ENCODE data around the gene COL9A3.

Gene COL9A3

DNA sequence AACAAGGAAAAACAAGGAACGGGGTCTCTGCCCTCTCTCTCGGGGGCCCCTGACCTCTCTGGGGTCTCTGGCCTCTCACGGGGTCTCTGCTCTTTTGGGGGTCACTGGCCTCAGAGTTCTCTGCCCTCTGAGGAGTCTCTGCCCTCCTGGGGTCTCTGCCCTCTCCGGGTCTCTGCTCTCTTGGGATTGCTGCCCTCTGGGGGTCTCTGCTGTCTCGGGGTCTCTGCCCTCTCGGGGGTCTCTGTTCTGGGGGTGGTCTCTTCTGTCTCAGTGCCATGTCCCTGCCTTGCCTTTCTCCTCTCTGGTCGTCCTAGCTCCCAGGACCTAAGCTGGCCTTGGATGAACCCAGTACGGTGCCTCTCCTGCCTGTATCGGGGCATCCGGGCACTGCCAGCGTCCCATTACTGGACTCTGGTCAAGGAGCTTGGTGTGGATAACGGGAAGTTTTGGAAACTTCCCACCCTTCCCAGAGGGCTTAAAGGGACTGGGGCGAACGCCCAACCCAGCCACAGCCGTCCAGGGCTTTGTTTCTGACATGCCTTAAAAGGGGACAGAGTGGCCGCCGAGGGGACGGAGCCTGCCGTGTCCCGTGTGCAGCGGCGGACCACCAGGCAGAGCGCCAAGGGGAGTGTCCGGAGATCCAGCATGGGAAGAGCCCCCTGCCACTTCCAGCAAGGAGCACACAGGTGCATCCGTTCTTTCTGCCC lies 45.3 kb upstream of the COL9A3 start:
- no peak for DNase-seq (ENCODE audit: low read depth)
- H3K4me3 ChIP-seq (ENCODE audit: control insufficient read depth, low read depth, low read length), result no peak overlapping the region
- TF ChIP-seq, protein P1, sequence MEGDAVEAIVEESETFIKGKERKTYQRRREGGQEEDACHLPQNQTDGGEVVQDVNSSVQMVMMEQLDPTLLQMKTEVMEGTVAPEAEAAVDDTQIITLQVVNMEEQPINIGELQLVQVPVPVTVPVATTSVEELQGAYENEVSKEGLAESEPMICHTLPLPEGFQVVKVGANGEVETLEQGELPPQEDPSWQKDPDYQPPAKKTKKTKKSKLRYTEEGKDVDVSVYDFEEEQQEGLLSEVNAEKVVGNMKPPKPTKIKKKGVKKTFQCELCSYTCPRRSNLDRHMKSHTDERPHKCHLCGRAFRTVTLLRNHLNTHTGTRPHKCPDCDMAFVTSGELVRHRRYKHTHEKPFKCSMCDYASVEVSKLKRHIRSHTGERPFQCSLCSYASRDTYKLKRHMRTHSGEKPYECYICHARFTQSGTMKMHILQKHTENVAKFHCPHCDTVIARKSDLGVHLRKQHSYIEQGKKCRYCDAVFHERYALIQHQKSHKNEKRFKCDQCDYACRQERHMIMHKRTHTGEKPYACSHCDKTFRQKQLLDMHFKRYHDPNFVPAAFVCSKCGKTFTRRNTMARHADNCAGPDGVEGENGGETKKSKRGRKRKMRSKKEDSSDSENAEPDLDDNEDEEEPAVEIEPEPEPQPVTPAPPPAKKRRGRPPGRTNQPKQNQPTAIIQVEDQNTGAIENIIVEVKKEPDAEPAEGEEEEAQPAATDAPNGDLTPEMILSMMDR (conservative IDR thresholded peaks at IDR 0.05; ENCODE audit: control insufficient read depth, insufficient read depth, low read depth, low read length), result no peak

DNA sequence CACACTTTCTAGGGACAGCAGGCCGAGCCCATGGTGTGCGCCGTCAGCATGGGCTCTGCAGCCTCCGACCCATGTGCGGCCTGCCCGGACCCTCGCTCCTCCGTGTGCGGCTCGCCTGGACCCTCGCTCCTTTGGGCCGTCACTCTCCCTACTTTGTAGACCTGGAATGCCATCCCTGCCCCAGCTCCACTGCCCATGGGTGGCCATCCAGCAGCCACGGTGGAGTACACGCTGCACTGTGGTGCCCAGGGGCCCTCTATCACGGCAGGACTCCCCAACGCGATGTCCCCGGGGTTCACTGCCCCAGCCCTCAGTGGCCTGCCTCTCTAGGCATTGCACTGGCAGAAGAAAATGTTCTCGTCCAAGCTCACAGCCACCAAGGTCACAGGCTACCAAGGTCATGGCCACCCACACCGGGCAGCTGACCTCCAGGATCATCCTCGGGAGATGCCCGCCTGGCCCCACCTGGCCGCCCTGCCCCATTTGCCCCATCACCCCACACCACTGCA lies 44.7 kb upstream of the COL9A3 start:
- no peak overlapping the region for H3K4me3 ChIP-seq (ENCODE audit: control insufficient read depth, low read depth, low read length)
- no peak for DNase-seq (ENCODE audit: low read depth)
- TF ChIP-seq, protein P1 (conservative IDR thresholded peaks at IDR 0.05; ENCODE audit: control insufficient read depth, insufficient read depth, low read depth, low read length), result no peak

DNA sequence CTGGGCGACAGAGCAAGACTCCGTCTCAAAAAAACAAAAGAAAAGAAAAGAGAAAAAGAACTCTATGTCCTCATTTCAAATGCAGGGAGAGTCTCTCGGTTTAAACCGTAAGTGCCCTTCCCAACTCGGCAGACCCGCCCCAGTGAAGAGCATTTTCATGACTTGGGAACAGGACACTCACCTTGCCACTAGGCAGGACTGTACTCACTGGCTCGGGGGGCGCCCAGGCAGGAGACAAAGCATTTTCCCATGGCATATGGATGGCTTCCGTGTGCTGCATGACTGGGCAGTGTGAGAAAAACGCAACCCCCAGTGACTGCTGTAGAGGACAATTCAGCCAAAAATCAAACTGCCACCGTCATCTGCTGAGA lies 44.2 kb upstream of the COL9A3 start:
- TF ChIP-seq, protein P1 (conservative IDR thresholded peaks at IDR 0.05; ENCODE audit: control insufficient read depth, insufficient read depth, low read depth, low read length), result no peak
- no peak for DNase-seq (ENCODE audit: low read depth)
- H3K4me3 ChIP-seq (ENCODE audit: control insufficient read depth, low read depth, low read length), result no peak overlapping the region

DNA sequence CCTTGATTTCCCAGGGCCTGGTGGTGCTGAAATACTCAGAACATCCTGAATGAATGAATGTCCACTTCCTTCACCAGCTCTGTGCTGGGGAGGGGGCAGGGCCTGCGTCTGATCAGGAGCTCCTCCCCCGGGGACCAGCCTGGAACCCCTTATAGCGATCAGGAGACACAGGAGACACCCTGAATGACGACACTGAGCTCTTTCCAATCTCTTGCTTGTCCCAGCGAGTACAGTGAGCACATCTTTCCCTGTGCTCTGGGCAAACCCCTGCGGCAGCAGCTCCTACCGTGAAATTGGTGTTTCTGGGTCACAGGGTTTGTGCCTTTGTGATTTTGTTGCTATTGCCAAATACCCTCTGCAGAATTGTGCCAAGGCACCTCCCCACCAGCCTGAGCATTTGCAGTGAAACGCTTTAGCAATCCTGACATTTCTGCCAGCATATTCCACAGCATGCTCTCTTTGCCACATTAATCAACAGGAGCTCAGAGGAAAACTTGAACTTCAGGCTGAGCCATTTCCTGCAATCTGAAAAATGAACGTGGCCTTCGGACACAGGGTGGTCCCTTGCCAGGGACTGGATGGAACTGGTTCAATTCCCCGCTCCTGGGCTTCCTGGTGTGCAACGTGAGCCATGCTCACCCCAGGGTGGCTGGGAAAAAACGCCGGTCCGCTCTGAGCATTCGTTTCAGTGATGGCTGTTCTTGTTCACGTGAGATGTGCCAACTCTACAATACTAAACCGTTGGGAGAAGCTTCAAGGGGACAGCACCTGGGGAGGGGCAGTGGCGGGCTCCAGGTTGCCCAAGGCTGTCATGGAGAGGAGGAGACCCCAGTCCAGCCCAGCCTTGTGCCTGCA lies 43.6 kb upstream of the COL9A3 start:
- no peak for DNase-seq (ENCODE audit: low read depth)
- H3K4me3 ChIP-seq (ENCODE audit: control insufficient read depth, low read depth, low read length), result no peak overlapping the region
- TF ChIP-seq, protein P1 (conservative IDR thresholded peaks at IDR 0.05; ENCODE audit: control insufficient read depth, insufficient read depth, low read depth, low read length), result no peak

DNA sequence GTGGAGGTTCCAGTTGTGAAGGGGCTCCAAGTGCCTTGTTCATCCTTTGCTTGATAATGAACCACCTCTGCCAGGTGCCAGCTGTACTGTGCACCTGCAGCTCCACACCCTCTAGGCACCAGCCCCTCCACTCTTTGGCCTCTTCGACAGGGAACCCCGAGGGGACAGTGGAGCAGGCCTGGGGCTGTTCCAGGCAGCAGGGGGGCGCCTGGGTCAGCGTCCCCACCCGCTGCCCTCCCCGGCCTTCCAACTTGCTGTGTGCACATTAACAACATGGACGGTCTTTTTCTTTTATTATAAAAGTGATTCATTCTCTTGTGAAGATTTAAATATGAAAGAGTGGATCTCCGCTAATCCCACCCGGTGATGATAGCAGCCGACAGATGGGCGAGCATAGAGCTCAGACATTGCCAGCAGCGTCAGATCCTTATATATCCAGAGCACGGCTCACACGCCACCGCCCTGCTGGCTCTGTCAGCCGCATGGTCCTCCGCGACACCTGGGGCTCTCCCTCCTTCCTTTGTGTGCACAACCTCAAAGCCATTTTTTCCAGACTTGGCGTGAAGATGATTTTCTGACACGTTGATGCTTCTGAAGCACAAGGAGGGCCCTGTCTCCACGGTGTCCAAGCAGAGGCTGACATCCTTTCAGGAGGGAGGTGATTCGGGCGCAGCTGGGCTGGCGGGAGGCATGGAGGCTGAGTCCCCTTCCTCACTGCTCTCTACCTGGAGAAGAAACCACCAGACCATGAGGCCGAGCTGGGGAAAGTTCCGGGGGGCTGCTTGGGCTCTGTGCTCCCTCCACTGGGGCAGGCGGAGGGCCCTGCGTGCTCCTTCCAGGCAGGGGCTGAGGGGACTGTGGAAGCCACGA lies 42.8 kb upstream of the COL9A3 start:
- TF ChIP-seq, protein P1 (conservative IDR thresholded peaks at IDR 0.05; ENCODE audit: control insufficient read depth, insufficient read depth, low read depth, low read length), result no peak
- H3K4me3 ChIP-seq (ENCODE audit: control insufficient read depth, low read depth, low read length), result no peak overlapping the region
- no peak for DNase-seq (ENCODE audit: low read depth)

DNA sequence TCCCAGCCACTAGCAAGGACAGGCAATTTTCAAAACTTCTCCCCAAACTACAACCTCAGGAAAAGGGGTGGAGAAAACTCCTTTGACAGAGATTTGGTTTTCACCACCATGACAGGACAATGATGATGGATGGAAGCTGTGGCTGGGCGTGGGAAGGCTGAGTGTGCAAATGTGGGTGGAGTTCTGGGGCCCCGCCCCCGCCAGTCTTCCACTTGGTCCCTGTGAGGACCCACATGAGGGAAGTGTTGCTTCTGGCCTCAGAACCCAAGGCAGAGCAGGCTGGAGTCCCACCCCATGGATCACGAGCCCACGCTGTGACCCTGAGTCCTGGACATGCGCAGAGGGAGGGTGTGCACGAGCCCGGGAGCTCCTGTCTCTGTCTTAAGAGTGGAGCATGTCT lies 42.1 kb upstream of the COL9A3 start:
- TF ChIP-seq, protein P1 (conservative IDR thresholded peaks at IDR 0.05; ENCODE audit: control insufficient read depth, insufficient read depth, low read depth, low read length), result no peak
- no peak overlapping the region for H3K4me3 ChIP-seq (ENCODE audit: control insufficient read depth, low read depth, low read length)
- DNase-seq (ENCODE audit: low read depth), result no peak
